Dendritic cell treated with granulocyte-macrophage colony-stimulating factor and Interleukin-4, amounts not matched to agents 40 ng/mL and 50 ng/mL, for 4 days (primary cell): ENCODE results near the gene PDZK1.
"Not testable (repeated sequence)": the region's sequence is repeated elsewhere in the genome, so short reads cannot be mapped to it uniquely, and the experiment has no call there.

Experiments used
- H3K27ac Mint-ChIP-seq: one replicate; pipeline ENCODE4 v1.8.0; 2022; ENCODE audit warnings: mild to moderate bottlenecking, mixed read lengths
- H3K27me3 Mint-ChIP-seq: one replicate; pipeline ENCODE4 v1.8.0; 2022; ENCODE audit warnings: mild to moderate bottlenecking, mixed read lengths
- H3K36me3 Mint-ChIP-seq: one replicate; pipeline ENCODE4 v1.8.0; 2022; ENCODE audit warnings: low read depth, mixed read lengths
- H3K4me1 Mint-ChIP-seq: one replicate; pipeline ENCODE4 v1.8.0; 2022; ENCODE audit warnings: low read depth, mixed read lengths
- H3K4me3 Mint-ChIP-seq: one replicate; pipeline ENCODE4 v1.8.0; 2022; ENCODE audit warnings: mild to moderate bottlenecking, moderate library complexity, mixed read lengths
- H3K9me3 Mint-ChIP-seq: one replicate; pipeline ENCODE4 v1.8.0; 2022; ENCODE audit warnings: mixed read lengths
- intact Hi-C: fragments of 100-400 bp; cut with micrococcal nuclease; formaldehyde crosslinking; loops from one replicate; pipeline ENCODE4 v1.15.0; 2022

The PDZK1 gene

GRCh38 chr1:145719230-145720079 lies 12.3 kb upstream of the PDZK1 start, which contains the start of gene CD160:
Gene CD160 (plus strand): TSS chr1:145719499. CDS start chr1:145728328, 8,829 bp downstream.
- H3K4me1 Mint-ChIP-seq: peaks cover 10% of the 10 kb centered on the region
- no peak within 1 kb of the TSS for H3K4me3 Mint-ChIP-seq
- intact Hi-C loops: no loop called here
- H3K36me3 Mint-ChIP-seq: no peaks in the 10 kb centered on the region
- H3K27me3 Mint-ChIP-seq: peaks cover 23% of the 10 kb centered on the region
- H3K9me3 Mint-ChIP-seq: no peaks in the 10 kb centered on the region
- no peak within 1 kb of the TSS for H3K27ac Mint-ChIP-seq

DNA sequence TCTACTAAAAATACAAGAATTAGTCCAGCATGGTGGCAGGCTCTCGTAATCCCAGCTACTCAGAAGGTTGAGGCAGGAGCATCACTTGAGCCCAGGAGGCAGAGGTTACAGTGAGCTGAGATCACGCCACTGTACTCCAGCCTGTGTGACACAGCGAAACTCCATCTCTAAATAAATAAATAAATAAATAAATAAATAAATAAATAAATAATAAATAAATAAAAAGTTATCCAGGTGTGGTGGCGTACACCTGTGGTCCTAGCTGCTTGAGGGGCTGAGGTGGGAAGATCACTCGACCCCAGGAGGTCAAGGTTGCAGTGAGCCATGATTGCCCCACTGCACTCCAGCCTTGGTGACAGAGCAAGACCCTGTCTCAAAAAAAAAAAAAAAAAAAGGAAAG lies 11.3 kb upstream of the PDZK1 start:
- H3K36me3 Mint-ChIP-seq, H3K4me3 Mint-ChIP-seq, H3K9me3 Mint-ChIP-seq, H3K4me1 Mint-ChIP-seq, H3K27ac Mint-ChIP-seq, intact Hi-C loops: not testable (repeated sequence)
- H3K27me3 Mint-ChIP-seq: peaks cover 23% of the 10 kb centered on the region

DNA sequence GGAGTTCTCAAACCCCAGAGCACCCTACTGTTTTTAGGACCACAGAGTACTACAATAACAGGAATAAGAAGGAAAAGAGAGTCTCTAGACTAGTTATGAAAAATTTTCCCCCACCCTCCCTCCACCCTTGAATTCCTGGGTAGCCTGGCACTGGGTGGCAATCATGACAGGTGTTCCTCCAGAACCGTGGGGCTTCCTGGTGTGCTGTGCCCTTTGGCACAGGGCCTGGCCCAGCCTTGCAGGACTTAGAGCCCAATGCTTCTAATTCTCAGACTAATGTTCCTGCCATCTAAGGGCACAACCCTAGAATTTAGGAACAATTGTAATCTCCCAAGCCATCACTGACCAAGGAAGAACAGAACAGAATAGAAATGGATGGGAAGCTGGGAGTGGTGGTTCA lies 10.7 kb upstream of the PDZK1 start:
- H3K36me3 Mint-ChIP-seq: no peaks in the 10 kb centered on the region
- H3K27me3 Mint-ChIP-seq: peaks cover 23% of the 10 kb centered on the region
- H3K9me3 Mint-ChIP-seq: no peaks in the 10 kb centered on the region
- intact Hi-C loops: no loop called here
- H3K27ac Mint-ChIP-seq: no peak overlapping the region
- peaks cover 10% of the 10 kb centered on the region for H3K4me1 Mint-ChIP-seq
- H3K4me3 Mint-ChIP-seq: no peak overlapping the region

- H3K36me3 Mint-ChIP-seq: no peaks in the 10 kb centered on the region
- intact Hi-C loops: no loop called here
- peaks cover 23% of the 10 kb centered on the region for H3K27me3 Mint-ChIP-seq
- H3K4me1 Mint-ChIP-seq: peaks cover 10% of the 10 kb centered on the region
- H3K27ac Mint-ChIP-seq: no peak overlapping the region
- no peaks in the 10 kb centered on the region for H3K9me3 Mint-ChIP-seq
- no peak overlapping the region for H3K4me3 Mint-ChIP-seq
Observed at GRCh38 chr1:145716641-145717345, 9.6 kb upstream of the PDZK1 start.

DNA sequence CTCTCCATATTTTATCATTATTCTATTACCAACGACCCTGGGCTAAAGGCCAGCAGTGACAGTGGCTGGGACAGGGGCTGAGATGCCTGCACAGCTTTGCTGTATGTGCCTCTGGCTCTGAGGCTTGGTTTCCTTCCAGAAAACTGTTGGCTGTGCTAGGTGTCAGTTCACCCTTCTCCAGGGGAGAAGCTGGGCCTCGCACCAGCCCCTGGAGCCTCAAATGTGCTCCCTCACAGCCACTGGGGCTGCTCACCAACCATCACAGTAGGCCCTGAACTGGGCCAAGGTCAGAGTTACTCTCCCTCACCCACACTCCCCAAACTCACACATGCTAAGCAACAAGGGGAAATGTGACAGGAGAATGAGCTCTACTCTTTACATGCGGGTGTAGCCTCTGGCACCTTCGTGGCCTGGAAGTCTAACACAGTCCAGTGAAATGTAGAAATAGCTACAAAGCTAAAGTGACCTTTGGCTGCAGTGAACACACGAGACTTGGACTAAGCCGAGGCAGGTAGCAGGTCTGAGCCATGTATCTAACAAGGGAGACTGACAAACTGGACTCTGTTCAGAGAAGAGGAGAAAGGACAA lies 7.5 kb upstream of the PDZK1 start:
- Mint-ChIP-seq H3K4me3 (no peak overlapping the region), H3K9me3 (no peaks in the 10 kb centered on the region), H3K27ac (no peak overlapping the region), H3K4me1 (no peaks in the 10 kb centered on the region), H3K36me3 (no peaks in the 10 kb centered on the region), H3K27me3 (peaks cover 5% of the 10 kb centered on the region)
- intact Hi-C loops: no loop called here

DNA sequence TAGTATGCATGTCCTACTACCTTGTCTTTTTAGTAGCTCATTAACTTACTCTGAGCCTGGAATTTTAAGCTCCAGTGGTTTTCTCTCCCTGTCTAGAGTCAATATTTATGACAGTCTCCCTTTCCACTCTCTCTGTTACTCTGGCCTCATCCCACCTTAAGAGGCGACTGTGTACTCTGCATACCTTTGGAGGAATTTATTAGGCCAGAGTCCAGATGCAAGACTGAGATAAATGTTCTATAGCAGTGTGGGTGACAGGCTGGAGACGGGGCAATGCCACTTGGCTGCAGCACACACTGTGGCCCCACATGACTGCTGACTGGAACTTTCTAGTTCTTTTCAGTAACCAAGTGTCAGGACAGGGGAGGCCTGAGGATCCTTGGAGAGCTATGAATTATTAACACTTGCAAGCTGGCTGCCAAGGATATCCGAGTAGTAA lies 4.1 kb upstream of the PDZK1 start:
- H3K4me1 Mint-ChIP-seq: no peaks in the 10 kb centered on the region
- H3K27ac Mint-ChIP-seq: no peak overlapping the region
- H3K27me3 Mint-ChIP-seq: no peaks in the 10 kb centered on the region
- no peaks in the 10 kb centered on the region for H3K36me3 Mint-ChIP-seq
- H3K4me3 Mint-ChIP-seq: no peak overlapping the region
- intact Hi-C loops: no loop called here
- H3K9me3 Mint-ChIP-seq: no peaks in the 10 kb centered on the region

- Mint-ChIP-seq H3K27ac (no peak overlapping the region), H3K36me3 (no peaks in the 10 kb centered on the region), H3K27me3 (no peaks in the 10 kb centered on the region), H3K9me3 (no peaks in the 10 kb centered on the region), H3K4me3 (no peak overlapping the region), H3K4me1 (no peaks in the 10 kb centered on the region)
- intact Hi-C loops: no loop called here
Observed at GRCh38 chr1:145710291-145711027, 3.3 kb upstream of the PDZK1 start.

GRCh38 chr1:145708063-145708462 lies 895 bp upstream of the PDZK1 start:
- no peak overlapping the region for H3K27ac Mint-ChIP-seq
- intact Hi-C loops: no loop called here
- H3K9me3 Mint-ChIP-seq: no peaks in the 10 kb centered on the region
- H3K4me3 Mint-ChIP-seq: no peak overlapping the region
- no peaks in the 10 kb centered on the region for H3K36me3 Mint-ChIP-seq
- H3K4me1 Mint-ChIP-seq: no peaks in the 10 kb centered on the region
- no peaks in the 10 kb centered on the region for H3K27me3 Mint-ChIP-seq

DNA sequence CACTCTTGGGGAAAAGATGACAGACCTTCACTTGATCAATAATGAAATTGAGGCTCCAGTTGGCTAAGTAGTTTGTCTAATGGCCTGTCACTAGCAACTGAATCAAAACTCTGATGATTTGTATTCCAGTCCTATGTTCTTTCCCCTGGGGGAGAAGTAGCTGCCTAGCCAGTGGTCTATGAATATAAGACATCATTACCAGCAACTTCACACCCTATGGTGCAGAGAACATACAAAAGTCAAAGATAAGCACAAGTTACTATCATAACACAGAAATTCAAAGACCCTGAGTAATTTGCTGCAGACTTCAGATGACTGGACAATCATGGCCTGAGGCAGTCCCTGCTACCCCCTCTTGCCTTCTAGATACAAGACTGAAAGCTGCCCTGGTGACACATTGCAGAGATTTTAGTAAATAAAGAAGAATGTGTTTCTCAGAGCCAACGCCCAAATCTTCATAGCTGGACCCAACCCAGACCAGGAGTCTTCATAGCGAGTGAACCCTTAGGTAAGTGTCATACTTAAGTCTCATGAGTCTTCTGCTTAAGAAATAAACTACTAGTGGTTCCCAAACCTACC lies 993 bp downstream of the PDZK1 start:
- Mint-ChIP-seq H3K27me3 (no peaks in the 10 kb centered on the region), H3K4me1 (no peaks in the 10 kb centered on the region), H3K4me3 (no peak overlapping the region), H3K27ac (no peak overlapping the region), H3K9me3 (no peaks in the 10 kb centered on the region), H3K36me3 (no peaks in the 10 kb centered on the region)
- intact Hi-C loops: no loop called here

DNA sequence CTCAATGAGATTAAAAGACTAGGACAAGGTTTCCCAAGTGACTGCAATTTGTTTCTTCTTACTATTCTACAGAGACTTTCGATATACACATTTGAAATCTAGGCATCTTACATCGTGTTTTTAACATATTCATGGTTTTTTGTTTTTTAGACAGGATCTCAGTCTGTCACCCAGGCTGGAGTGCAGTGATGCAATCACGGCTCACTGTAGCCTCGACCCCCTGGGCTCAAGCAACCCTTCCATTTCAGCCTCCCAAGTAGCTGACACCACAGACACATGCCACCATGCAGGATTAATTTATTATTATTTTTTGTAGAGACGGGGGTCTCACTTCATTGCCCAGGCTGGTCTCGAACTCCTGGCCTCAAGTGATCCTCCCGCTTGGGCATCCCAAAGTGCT lies 1.5 kb downstream of the PDZK1 start:
- no peak overlapping the region for H3K4me3 Mint-ChIP-seq
- no peaks in the 10 kb centered on the region for H3K36me3 Mint-ChIP-seq
- H3K27ac Mint-ChIP-seq: no peak overlapping the region
- H3K9me3 Mint-ChIP-seq: no peaks in the 10 kb centered on the region
- H3K4me1 Mint-ChIP-seq: no peaks in the 10 kb centered on the region
- H3K27me3 Mint-ChIP-seq: no peaks in the 10 kb centered on the region
- intact Hi-C loops: no loop called here

DNA sequence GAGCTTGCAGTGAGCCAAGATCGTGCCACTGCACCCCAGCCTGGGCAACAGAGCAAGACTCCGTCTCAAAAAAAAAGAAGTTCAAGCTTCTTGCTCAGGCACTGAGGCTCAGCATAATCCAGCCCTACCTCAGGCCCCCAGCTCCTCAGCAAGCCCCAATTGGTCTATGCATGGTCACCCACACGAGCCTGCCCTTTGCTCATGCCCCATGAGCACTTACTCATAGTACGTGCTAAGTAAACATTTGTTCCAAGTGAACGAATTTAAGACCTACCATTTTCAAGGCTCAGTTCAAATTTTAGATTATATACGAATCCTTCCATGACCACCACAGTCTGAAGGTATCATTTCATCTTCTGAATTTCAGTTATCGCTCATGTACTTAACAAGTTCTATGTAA lies 4.3 kb downstream of the PDZK1 start:
- H3K36me3 Mint-ChIP-seq: no peaks in the 10 kb centered on the region
- intact Hi-C loops: no loop called here
- H3K27ac Mint-ChIP-seq: no peak overlapping the region
- no peaks in the 10 kb centered on the region for H3K9me3 Mint-ChIP-seq
- no peaks in the 10 kb centered on the region for H3K27me3 Mint-ChIP-seq
- H3K4me3 Mint-ChIP-seq: no peak overlapping the region
- no peaks in the 10 kb centered on the region for H3K4me1 Mint-ChIP-seq

DNA sequence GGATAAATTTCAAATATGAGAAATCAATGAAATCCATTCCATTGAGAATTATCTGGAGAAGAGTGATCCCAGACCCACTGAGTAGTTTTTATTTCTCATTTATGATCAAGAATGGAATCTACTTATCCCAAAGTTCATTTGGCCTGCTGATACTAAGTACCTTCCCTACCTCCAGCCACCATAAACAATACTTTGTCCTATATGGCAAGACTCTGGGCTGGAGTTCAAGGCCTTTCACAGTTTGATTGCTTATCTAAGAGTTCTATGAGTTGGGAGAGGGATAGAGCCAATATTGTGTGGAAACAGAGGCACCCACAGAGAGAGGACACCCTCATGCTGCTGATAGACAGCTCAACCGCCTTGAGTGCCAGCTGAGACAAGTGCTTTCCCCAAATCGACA lies 5.1 kb downstream of the PDZK1 start:
- H3K36me3 Mint-ChIP-seq: no peaks in the 10 kb centered on the region
- no peak overlapping the region for H3K27ac Mint-ChIP-seq
- intact Hi-C loops: no loop called here
- no peaks in the 10 kb centered on the region for H3K9me3 Mint-ChIP-seq
- H3K27me3 Mint-ChIP-seq: no peaks in the 10 kb centered on the region
- H3K4me1 Mint-ChIP-seq: peaks cover 3% of the 10 kb centered on the region
- no peak overlapping the region for H3K4me3 Mint-ChIP-seq

DNA sequence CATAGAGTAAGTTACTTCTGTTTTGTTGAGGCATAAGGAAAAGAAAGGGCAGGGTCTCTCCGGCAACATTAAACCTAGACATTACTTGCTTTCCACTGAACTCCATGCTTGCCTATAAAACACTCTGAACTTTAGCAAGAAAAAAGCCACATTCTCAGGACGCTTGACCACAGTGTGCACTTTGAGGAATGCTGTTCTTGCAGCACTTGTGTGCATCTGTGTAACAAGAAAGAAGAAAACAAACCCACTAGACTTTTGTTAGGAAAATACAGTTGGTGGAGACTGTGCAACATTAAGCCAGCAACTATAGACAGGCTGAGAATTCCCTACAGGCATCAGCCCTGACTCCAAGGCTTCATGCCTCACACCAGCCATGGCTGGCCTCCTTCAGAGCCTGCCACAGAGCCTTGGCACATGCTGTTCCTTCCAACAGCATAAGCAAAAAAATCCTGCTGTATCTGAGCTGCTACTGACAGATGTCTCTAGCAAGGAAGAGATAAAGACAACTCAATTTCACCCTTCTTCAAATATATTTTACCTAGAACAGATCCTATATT lies 5.8 kb downstream of the PDZK1 start:
- intact Hi-C loops: no loop called here
- Mint-ChIP-seq H3K4me3 (no peak overlapping the region), H3K4me1 (peaks cover 10% of the 10 kb centered on the region), H3K9me3 (no peaks in the 10 kb centered on the region), H3K27ac (no peak overlapping the region), H3K36me3 (no peaks in the 10 kb centered on the region), H3K27me3 (no peaks in the 10 kb centered on the region)
